H1 (cell line): Measurements from ENCODE around the gene ACADVL. TPM values are rescaled to one million over a fixed set of nuclear protein-coding genes. Genes with fewer than 3 reads are reported as not detected.

ENCODE experiments used
- CBX5 ChIP-seq: fragments of 300-800, 300-1000 bp; sonication (generic); IDR thresholded peaks from 2 replicates; pipeline ENCODE4 v1.7.1; 2016; ENCODE audit warnings: antibody characterized with exemption, low read length, low read depth
- CEBPB ChIP-seq: IDR thresholded peaks from 2 replicates; pipeline ENCODE4 v1.6.1; 2012; ENCODE audit warnings: low read depth, low read length
- EP300 ChIP-seq, 2 experiments: IDR thresholded peaks; 1 replicate in 1 of 2; 2 replicates in 1 of 2; pipeline ENCODE4 v1.6.1; 2011 to 2012; ENCODE audit warnings: low read depth in 2 of 2, low read length in 2 of 2, mild to moderate bottlenecking in 2 of 2, borderline replicate concordance in 1 of 2, inconsistent platforms in 1 of 2, moderate library complexity in 1 of 2
- GABPA ChIP-seq: IDR thresholded peaks from 2 replicates; pipeline ENCODE4 v1.6.1; 2011; ENCODE audit warnings: mild to moderate bottlenecking, low read length, moderate library complexity, borderline replicate concordance; ENCODE audit not compliant: insufficient read depth
- HDAC2 ChIP-seq, 2 experiments: fragments of 300-600 bp in 1 of 2; sonication (generic) in 1 of 2; IDR thresholded peaks; 2 replicates each; pipeline ENCODE4 v1.6.1; 2011 to 2012; ENCODE audit warnings: low read depth in 2 of 2, low read length in 2 of 2, mild to moderate bottlenecking in 2 of 2, moderate library complexity in 2 of 2, borderline replicate concordance in 1 of 2, inconsistent platforms in 1 of 2
- JUND ChIP-seq: IDR thresholded peaks from 2 replicates; pipeline ENCODE4 v1.6.1; 2011; ENCODE audit warnings: mild to moderate bottlenecking, improper control_type of control experiment, low read length
- SIX5 ChIP-seq: IDR thresholded peaks from 2 replicates; pipeline ENCODE4 v1.6.1; 2011; ENCODE audit warnings: mild to moderate bottlenecking, low read depth, low read length
- SP1 ChIP-seq: IDR thresholded peaks from 2 replicates; pipeline ENCODE4 v1.6.1; 2011; ENCODE audit warnings: low read depth, low read length
- TAF1 ChIP-seq: IDR thresholded peaks from 2 replicates; pipeline ENCODE4 v1.6.1; 2011; ENCODE audit warnings: mild to moderate bottlenecking, low read depth, low read length
- TEAD4 ChIP-seq: IDR thresholded peaks from 2 replicates; pipeline ENCODE4 v1.6.1; 2012; ENCODE audit warnings: low read depth, low read length, inconsistent platforms, mixed read lengths
- polyA plus RNA-seq, 7 experiments: library from polyadenylated mRNA; depleted of rRNA in 3 of 7; stranded (reverse) in 5 of 7; unstranded in 2 of 7; fragments of >200 nt in 5 of 7; fragments of 200-250 nt in 2 of 7; gene quantifications; 1 replicate in 5 of 7; 2 replicates in 1 of 7; 4 replicates in 1 of 7; pipeline versions ENCODE4 v1.2.1 to v1.2.3, GENCODE V29; 2011 to 2013; ENCODE audit warnings: missing spikeins in 2 of 7, mixed read lengths in 2 of 7
- total RNA-seq: library from RNA; stranded (reverse); fragmentation: NEBNext Ultra II Directional; extraction: Animal tissue kit (Norgen Biotek cat#: 25700); gene quantifications from 2 replicates; pipeline ENCODE4 v1.2.1, GENCODE V29; 2021

ACADVL gene
- total and polyA plus RNA-seq, 2 of the 8 experiments (the other 6 are each of a cell fraction or from before 2014, with no cell fraction given) = 181 to 231 TPM

- TF ChIP-seq HDAC2 (IDR thresholded peaks at IDR 0.05; ENCODE audit: borderline replicate concordance in 1 of 2, low read depth in 2 of 2, low read length in 2 of 2) = no peak
- TF ChIP-seq TEAD4 = no peak
- no peak for TF ChIP-seq EP300 (IDR thresholded peaks at IDR 0.05; ENCODE audit: borderline replicate concordance in 1 of 2, low read depth in 2 of 2, low read length in 2 of 2)
- TF ChIP-seq CEBPB = no peak
- TF ChIP-seq JUND = no peak
- TF ChIP-seq GABPA = no peak
- no peak for TF ChIP-seq CBX5
- TF ChIP-seq SP1 = peak; percentile 77
- TF ChIP-seq TAF1 = peak; percentile 64; the same call in 1 of the 2 replicates
- no peak for TF ChIP-seq SIX5
These were observed 18.2 kb downstream of the ACADVL start (continued) for GRCh38 chr17:7237761-7238419.
